ENCODE measurements around the gene TNFRSF14. TPM values are rescaled to one million over a fixed set of nuclear protein-coding genes. Genes with fewer than 3 reads are reported as not detected.

The TNFRSF14 gene
- total RNA-seq, 1 experiment from 2014 or later: 1.5 TPM

DNA sequence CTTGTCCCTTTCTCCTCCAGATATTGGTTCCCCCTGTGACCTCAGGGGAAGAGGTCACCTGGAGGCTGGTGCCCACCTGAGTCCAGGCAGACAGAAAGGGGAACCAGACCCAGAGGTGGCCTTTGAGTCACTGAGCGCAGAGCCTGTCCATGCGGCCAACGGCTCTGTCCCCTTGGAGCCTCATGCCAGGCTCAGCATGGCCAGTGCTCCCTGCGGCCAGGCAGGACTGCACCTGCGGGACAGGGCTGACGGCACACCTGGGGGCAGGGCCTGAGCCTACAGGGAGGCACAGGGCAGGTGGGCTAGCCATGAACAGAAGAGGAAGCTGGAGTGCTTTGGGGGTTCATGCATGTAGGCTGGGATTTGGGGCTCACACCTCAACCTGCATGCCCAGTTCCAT, 2.7 kb downstream of the TNFRSF14 start:
- intact Hi-C loops (cut with micrococcal nuclease; ENCODE audit: unreplicated experiment): no loop called here
- H3K4me1 Mint-ChIP-seq (ENCODE audit: low read depth, unreplicated experiment): no peaks in the 10 kb centered on the region
- Histone ChIP-seq H3K4me3 (ENCODE audit: low read depth, low read length) (no peak overlapping the region), H3K27me3 (replicated peaks; ENCODE audit: control insufficient read depth, insufficient read depth, low read length) (no peaks in the 10 kb centered on the region), H3K4me1 (no peaks in the 10 kb centered on the region), H3K9me3 (no peaks in the 10 kb centered on the region), H3K36me3 (ENCODE audit: control insufficient read depth, insufficient read depth, low read length) (no peaks in the 10 kb centered on the region)
- ChIA-PET CTCF (no interaction called here), POLR2A (no interaction called here)
- no peaks in the 10 kb centered on the region for H3K36me3 Mint-ChIP-seq (ENCODE audit: insufficient read depth, unreplicated experiment)
- H3K27me3 Mint-ChIP-seq (ENCODE audit: insufficient read depth, unreplicated experiment): peaks cover 2% of the 10 kb centered on the region
- no TSS peak for BruUV-seq (replicated peaks)
- no peak overlapping the region for H3K27ac Mint-ChIP-seq (ENCODE audit: unreplicated experiment)
- H3K4me3 Mint-ChIP-seq (ENCODE audit: unreplicated experiment): no peak overlapping the region
- no peaks in the 10 kb centered on the region for H3K9me3 Mint-ChIP-seq (ENCODE audit: unreplicated experiment)
- DNase-seq: no peak
- TF ChIP-seq, protein P1, sequence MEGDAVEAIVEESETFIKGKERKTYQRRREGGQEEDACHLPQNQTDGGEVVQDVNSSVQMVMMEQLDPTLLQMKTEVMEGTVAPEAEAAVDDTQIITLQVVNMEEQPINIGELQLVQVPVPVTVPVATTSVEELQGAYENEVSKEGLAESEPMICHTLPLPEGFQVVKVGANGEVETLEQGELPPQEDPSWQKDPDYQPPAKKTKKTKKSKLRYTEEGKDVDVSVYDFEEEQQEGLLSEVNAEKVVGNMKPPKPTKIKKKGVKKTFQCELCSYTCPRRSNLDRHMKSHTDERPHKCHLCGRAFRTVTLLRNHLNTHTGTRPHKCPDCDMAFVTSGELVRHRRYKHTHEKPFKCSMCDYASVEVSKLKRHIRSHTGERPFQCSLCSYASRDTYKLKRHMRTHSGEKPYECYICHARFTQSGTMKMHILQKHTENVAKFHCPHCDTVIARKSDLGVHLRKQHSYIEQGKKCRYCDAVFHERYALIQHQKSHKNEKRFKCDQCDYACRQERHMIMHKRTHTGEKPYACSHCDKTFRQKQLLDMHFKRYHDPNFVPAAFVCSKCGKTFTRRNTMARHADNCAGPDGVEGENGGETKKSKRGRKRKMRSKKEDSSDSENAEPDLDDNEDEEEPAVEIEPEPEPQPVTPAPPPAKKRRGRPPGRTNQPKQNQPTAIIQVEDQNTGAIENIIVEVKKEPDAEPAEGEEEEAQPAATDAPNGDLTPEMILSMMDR (IDR thresholded peaks at IDR 0.05; ENCODE audit: insufficient read depth in 1 of 2, low read depth in 1 of 2, low read length in 1 of 2, severe bottlenecking in 1 of 2, unreplicated experiment in 1 of 2): no peak

DNA sequence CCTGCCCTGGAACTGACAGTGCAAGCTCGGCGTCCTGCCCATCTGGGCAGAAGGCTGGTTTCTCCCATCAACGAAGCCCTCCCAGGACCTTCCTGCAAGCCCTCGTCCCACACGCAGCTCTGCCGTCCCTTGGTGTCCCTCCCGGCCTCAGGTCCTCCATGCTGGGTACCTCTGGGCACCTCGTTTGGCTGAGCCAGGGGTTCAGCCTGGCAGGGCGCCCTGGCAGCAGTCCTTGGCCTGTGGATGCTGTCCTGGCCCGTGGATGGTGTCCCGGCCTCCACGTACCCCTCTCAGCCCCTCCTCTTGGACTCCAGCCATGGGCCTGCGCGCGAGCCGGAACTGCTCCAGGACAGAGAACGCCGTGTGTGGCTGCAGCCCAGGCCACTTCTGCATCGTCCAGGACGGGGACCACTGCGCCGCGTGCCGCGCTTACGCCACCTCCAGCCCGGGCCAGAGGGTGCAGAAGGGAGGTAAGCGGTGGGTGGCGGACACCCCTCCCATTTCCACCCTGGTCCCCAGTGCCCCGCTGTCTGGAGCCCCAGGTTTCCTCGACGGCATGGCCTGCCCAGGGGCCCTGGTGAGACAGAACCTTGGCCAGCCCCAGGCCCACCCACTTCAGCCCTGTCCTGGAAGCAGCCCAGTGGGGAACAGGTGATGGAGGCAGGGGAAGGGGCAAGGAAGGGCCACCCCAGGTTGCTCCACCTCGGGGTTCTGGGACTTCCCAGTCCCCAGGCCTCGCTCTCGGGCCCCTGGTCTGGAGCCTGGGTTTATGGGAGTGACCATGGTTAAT, 3.5 kb downstream of the TNFRSF14 start:
- CTCF ChIA-PET: no interaction called here
- H3K4me1 ChIP-seq: no peaks in the 10 kb centered on the region
- no peak overlapping the region for H3K27ac Mint-ChIP-seq (ENCODE audit: unreplicated experiment)
- intact Hi-C loops (cut with micrococcal nuclease; ENCODE audit: unreplicated experiment): no loop called here
- H3K27me3 Mint-ChIP-seq (ENCODE audit: insufficient read depth, unreplicated experiment): peaks cover 2% of the 10 kb centered on the region
- H3K9me3 ChIP-seq: no peaks in the 10 kb centered on the region
- no peak overlapping the region for H3K4me3 Mint-ChIP-seq (ENCODE audit: unreplicated experiment)
- no peaks in the 10 kb centered on the region for H3K36me3 ChIP-seq (ENCODE audit: control insufficient read depth, insufficient read depth, low read length)
- no peaks in the 10 kb centered on the region for H3K9me3 Mint-ChIP-seq (ENCODE audit: unreplicated experiment)
- TF ChIP-seq, protein P1 (IDR thresholded peaks at IDR 0.05; ENCODE audit: insufficient read depth in 1 of 2, low read depth in 1 of 2, low read length in 1 of 2, severe bottlenecking in 1 of 2, unreplicated experiment in 1 of 2): no peak
- POLR2A ChIA-PET: no interaction called here
- no peaks in the 10 kb centered on the region for H3K4me1 Mint-ChIP-seq (ENCODE audit: low read depth, unreplicated experiment)
- no peak for DNase-seq
- no peak overlapping the region for H3K4me3 ChIP-seq (ENCODE audit: low read depth, low read length)
- no TSS peak for BruUV-seq (replicated peaks)
- no peaks in the 10 kb centered on the region for H3K27me3 ChIP-seq (replicated peaks; ENCODE audit: control insufficient read depth, insufficient read depth, low read length)
- no peaks in the 10 kb centered on the region for H3K36me3 Mint-ChIP-seq (ENCODE audit: insufficient read depth, unreplicated experiment)

DNA sequence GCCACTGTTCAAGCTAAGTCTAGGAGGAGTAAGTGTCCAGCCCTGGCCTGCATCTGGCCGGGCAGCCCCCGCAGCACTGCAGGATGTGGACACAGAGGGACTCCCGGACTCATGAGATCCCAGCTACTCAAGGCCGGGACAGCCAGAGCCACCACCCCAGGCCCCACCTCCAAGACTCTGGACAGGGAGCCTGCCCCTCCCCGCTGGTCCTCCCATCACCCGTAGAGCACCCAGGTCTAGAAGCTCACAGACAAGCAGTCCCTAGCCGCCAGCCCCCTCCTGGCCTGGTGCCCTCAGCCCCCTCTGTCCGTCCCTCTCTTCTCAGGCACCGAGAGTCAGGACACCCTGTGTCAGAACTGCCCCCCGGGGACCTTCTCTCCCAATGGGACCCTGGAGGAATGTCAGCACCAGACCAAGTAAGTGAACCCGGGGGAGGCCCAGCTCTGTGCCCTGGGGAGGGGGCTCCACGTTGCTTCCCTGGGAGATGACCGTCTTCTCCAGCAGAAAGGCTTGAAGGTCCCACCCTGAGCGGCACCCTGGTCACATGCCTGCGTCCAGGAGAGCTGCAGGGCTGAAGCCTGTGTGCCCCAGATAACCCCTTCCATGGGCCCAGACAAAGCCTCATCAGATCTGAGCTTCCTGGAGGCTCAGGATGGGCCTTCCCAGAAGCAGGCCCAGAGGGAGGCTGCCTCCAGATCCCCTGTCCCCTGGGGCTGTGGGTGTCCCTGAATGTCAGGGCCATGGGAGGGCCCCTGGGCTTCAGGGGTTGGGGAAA, 4.3 kb downstream of the TNFRSF14 start:
- Histone ChIP-seq H3K36me3 (ENCODE audit: control insufficient read depth, insufficient read depth, low read length) (no peaks in the 10 kb centered on the region), H3K4me1 (no peaks in the 10 kb centered on the region), H3K27me3 (replicated peaks; ENCODE audit: control insufficient read depth, insufficient read depth, low read length) (no peaks in the 10 kb centered on the region), H3K9me3 (no peaks in the 10 kb centered on the region), H3K4me3 (ENCODE audit: low read depth, low read length) (no peak overlapping the region)
- no peak for DNase-seq
- H3K4me3 Mint-ChIP-seq (ENCODE audit: unreplicated experiment): no peak overlapping the region
- H3K27ac Mint-ChIP-seq (ENCODE audit: unreplicated experiment): no peak overlapping the region
- intact Hi-C loops (cut with micrococcal nuclease; ENCODE audit: unreplicated experiment): no loop called here
- ChIA-PET CTCF (interaction anchor here (1.6 kb wide), 1 partner anchor 13 kb away, joined by 3 read pairs; no protein-coding TSS in a partner anchor), POLR2A (no interaction called here)
- TF ChIP-seq, protein P1 (IDR thresholded peaks at IDR 0.05; ENCODE audit: insufficient read depth in 1 of 2, low read depth in 1 of 2, low read length in 1 of 2, severe bottlenecking in 1 of 2, unreplicated experiment in 1 of 2): no peak
- no TSS peak for BruUV-seq (replicated peaks)
- peaks cover 2% of the 10 kb centered on the region for H3K27me3 Mint-ChIP-seq (ENCODE audit: insufficient read depth, unreplicated experiment)
- H3K36me3 Mint-ChIP-seq (ENCODE audit: insufficient read depth, unreplicated experiment): no peaks in the 10 kb centered on the region
- no peaks in the 10 kb centered on the region for H3K4me1 Mint-ChIP-seq (ENCODE audit: low read depth, unreplicated experiment)
- no peaks in the 10 kb centered on the region for H3K9me3 Mint-ChIP-seq (ENCODE audit: unreplicated experiment)

Data from Caco-2 (cell line).